Measurements from ENCODE around the gene GGA2. TPM values are rescaled to one million over a fixed set of nuclear protein-coding genes. Genes with fewer than 3 reads are reported as not detected.

GGA2 gene
- total RNA-seq, 1 experiment from 2014 or later, result 85.1 TPM

DNA sequence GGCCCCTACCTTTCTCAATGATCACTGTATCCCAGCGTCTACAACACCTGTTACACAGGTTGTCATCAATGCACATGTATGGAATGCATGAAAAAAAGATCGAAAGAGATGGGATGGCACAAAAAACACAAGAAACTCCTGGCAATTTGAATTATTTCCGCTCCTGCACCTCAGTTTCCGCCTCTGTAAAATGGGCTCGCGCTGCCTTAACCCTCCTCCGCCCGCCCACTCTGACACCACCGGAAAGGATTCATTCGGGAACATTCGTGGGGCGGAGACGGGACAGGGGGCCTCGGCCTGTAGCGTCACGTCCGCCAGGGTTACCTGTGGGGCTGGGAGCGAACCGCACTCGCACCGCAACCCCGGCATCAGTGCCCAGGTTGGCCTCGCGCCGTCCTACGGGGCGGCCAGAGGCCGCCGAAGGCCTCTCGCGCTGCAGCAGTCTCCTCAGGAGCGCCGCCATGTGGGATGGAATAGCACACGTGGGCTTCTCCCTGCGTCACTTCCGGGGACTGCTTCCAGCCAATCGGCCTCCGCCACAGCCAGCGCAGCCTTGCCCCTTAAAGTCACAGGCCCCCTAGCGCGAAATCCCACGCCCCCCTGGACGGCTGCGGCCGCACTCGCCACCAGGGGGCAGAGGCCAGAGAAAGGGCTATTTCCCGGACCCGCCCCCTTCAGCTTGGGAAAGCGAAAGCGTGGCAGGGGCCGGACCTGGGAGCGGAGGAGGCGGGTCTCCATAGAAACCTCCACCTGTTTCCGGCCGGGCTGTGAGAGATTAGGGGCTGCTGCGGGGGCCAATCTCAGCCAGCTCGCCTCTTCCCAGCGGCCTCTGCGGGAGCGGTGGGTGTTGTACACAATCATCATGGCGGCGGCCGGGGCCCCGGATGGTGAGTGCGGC, 46.8 kb upstream of the GGA2 start, which contains the start of the genes EARS2 and UBFD1:
Gene EARS2 (minus strand): TSS at position 470 of the 898 bp plus-strand sequence. CDS start 7 bp downstream, at position 463.
Gene UBFD1 (plus strand): TSS at position 847 of the 898 bp plus-strand sequence. CDS start 16 bp downstream, at position 863.
- CTCF ChIA-PET, result interaction anchor here (0.6 to 0.9 kb wide), 3 partner anchors 18 to 139 kb away, joined by 3 to 7 read pairs (median 4); no protein-coding TSS in a partner anchor
- TSS peak; percentile 62 for BruUV-seq (replicated peaks)
- peaks cover 13% of the 10 kb centered on the region; the same call in 1 of the 2 replicates for H3F3A ChIP-seq (ENCODE audit: insufficient read depth, low read depth)

DNA sequence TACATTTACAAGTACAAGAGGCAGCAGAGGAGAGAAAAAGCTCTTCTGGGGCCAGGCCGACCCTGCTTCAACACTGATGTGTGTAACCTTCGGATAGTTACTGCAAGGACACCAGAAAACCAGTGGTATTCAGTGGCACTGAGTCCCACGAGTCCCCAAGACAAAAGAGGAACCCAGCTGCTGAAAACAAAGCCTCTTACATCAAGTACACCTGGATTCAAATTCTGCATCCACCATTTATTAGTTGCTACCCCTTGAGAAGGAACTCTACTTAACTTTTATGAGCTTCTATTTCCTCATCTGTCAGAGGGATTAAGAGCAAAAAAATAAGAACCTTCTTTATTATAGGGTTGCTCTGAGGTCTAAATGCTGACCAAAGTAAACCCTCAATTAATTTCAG, 44.2 kb upstream of the GGA2 start:
- CTCF ChIA-PET, result no interaction called here

More for the DNA sequence above, 46.8 kb upstream of the GGA2 start, which contains the start of the genes EARS2 and UBFD1:
- Histone ChIP-seq H3K27me3 (ENCODE audit: insufficient read depth, low read depth) (no peaks in the 10 kb centered on the region), H4K20me1 (ENCODE audit: insufficient read depth) (peaks cover 18% of the 10 kb centered on the region), H3K79me2 (ENCODE audit: low read depth) (peaks cover 56% of the 10 kb centered on the region), H3K4me3 (peak within 1 kb of the TSS; percentile 98), H3K27ac (peak within 1 kb of the TSS; percentile 79), H3K36me3 (ENCODE audit: low read depth) (peaks cover 33% of the 10 kb centered on the region), H3K4me2 (peak within 1 kb of the TSS; percentile 97), H3K9me2 (ENCODE audit: insufficient read depth) (no peaks in the 10 kb centered on the region), H2AFZ (peak within 1 kb of the TSS; percentile 81), H3K9me3 (ENCODE audit: insufficient read depth, low read depth) (no peaks in the 10 kb centered on the region), H3K4me1 (replicated peaks; ENCODE audit: insufficient read depth) (peaks cover 26% of the 10 kb centered on the region)
- intact Hi-C loops (cut with micrococcal nuclease; ENCODE audit: unreplicated experiment), result loop anchor here (1.0 to 5.0 kb wide), 4 partner anchors 84 to 945 kb away; partner anchors contain the start of genes COG7, DCTN5 and PALB2
- peak; percentile 94 to 100 for DNase-seq
- TF ChIP-seq EZH2 (IDR thresholded peaks at IDR 0.05; ENCODE audit: low read depth), result no peak
- TF ChIP-seq, protein P1, sequence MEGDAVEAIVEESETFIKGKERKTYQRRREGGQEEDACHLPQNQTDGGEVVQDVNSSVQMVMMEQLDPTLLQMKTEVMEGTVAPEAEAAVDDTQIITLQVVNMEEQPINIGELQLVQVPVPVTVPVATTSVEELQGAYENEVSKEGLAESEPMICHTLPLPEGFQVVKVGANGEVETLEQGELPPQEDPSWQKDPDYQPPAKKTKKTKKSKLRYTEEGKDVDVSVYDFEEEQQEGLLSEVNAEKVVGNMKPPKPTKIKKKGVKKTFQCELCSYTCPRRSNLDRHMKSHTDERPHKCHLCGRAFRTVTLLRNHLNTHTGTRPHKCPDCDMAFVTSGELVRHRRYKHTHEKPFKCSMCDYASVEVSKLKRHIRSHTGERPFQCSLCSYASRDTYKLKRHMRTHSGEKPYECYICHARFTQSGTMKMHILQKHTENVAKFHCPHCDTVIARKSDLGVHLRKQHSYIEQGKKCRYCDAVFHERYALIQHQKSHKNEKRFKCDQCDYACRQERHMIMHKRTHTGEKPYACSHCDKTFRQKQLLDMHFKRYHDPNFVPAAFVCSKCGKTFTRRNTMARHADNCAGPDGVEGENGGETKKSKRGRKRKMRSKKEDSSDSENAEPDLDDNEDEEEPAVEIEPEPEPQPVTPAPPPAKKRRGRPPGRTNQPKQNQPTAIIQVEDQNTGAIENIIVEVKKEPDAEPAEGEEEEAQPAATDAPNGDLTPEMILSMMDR (conservative IDR thresholded peaks at IDR 0.05), result peak; percentile 89
- POLR2A ChIA-PET (ENCODE audit: unreplicated experiment), result interaction anchor here (0.5 kb wide), 2 partner anchors 223 to 347 kb away, joined by 4 to 9 read pairs; no protein-coding TSS in a partner anchor

DNA sequence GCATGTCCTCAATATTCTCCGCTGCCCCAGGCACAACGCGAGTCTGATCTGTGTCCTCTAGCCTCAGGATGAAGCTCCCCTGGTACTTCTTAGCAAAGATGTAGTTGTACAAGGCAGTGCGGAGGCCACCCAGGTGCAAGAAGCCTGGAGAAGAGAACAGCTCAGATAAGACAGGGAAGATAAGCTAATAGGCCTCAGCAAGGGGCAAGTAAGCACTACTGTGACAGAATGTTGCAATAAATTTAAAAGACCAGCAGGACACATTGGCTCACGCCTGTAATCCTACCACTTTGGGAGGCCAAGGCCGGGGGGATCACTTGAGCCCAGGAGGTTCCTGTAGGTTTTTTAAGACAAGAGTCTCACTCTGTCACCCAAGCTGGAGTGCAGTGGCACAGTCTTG, 41.9 kb upstream of the GGA2 start:
- H2AFZ ChIP-seq, result no peak overlapping the region
- no peaks in the 10 kb centered on the region for H4K20me1 ChIP-seq (ENCODE audit: insufficient read depth)
- no peak overlapping the region for H3K4me3 ChIP-seq
- no peaks in the 10 kb centered on the region for H3K9me2 ChIP-seq (ENCODE audit: insufficient read depth)
- peaks cover 13% of the 10 kb centered on the region; the same call in 1 of the 2 replicates for H3F3A ChIP-seq (ENCODE audit: insufficient read depth, low read depth)
- TF ChIP-seq, protein P1 (conservative IDR thresholded peaks at IDR 0.05), result no peak
- TF ChIP-seq EZH2 (IDR thresholded peaks at IDR 0.05; ENCODE audit: low read depth), result no peak
- no peak overlapping the region for H3K4me2 ChIP-seq
- intact Hi-C loops (cut with micrococcal nuclease; ENCODE audit: unreplicated experiment), result no loop called here
- peaks cover 19% of the 10 kb centered on the region for H3K36me3 ChIP-seq (ENCODE audit: low read depth)
- no peaks in the 10 kb centered on the region for H3K9me3 ChIP-seq (ENCODE audit: insufficient read depth, low read depth)
- no peak overlapping the region for H3K27ac ChIP-seq
- ChIA-PET CTCF (interaction anchor here (0.6 kb wide), 1 partner anchor 37 kb away, joined by 13 read pairs; no protein-coding TSS in a partner anchor), POLR2A (ENCODE audit: unreplicated experiment) (no interaction called here)
- H3K79me2 ChIP-seq (ENCODE audit: low read depth), result peaks cover 18% of the 10 kb centered on the region
- H3K27me3 ChIP-seq (ENCODE audit: insufficient read depth, low read depth), result no peaks in the 10 kb centered on the region
- 0 out of 2 replicates have a peak, but pooled peaks cover 14% of the 10 kb centered on the region for H3K4me1 ChIP-seq (replicated peaks; ENCODE audit: insufficient read depth)
- no TSS peak for BruUV-seq (replicated peaks)
- DNase-seq, result no peak

More for the DNA sequence above, 44.2 kb upstream of the GGA2 start:
- no peak for DNase-seq
- H3K4me1 ChIP-seq (replicated peaks; ENCODE audit: insufficient read depth), result peaks cover 26% of the 10 kb centered on the region
- POLR2A ChIA-PET (ENCODE audit: unreplicated experiment), result no interaction called here
- no peak overlapping the region for H3K4me2 ChIP-seq
- peaks cover 6% of the 10 kb centered on the region; the same call in 1 of the 2 replicates for H4K20me1 ChIP-seq (ENCODE audit: insufficient read depth)
- H3K27me3 ChIP-seq (ENCODE audit: insufficient read depth, low read depth), result no peaks in the 10 kb centered on the region
- no peaks in the 10 kb centered on the region for H3K9me2 ChIP-seq (ENCODE audit: insufficient read depth)
- H2AFZ ChIP-seq, result no peak overlapping the region
- H3K27ac ChIP-seq, result no peak overlapping the region
- peaks cover 36% of the 10 kb centered on the region for H3K79me2 ChIP-seq (ENCODE audit: low read depth)
- peaks cover 13% of the 10 kb centered on the region; the same call in 1 of the 2 replicates for H3F3A ChIP-seq (ENCODE audit: insufficient read depth, low read depth)
- H3K9me3 ChIP-seq (ENCODE audit: insufficient read depth, low read depth), result no peaks in the 10 kb centered on the region
- BruUV-seq (replicated peaks), result no TSS peak
- TF ChIP-seq EZH2 (IDR thresholded peaks at IDR 0.05; ENCODE audit: low read depth), result no peak
- TF ChIP-seq, protein P1 (conservative IDR thresholded peaks at IDR 0.05), result no peak
- no peak overlapping the region for H3K4me3 ChIP-seq
- intact Hi-C loops (cut with micrococcal nuclease; ENCODE audit: unreplicated experiment), result no loop called here
- peaks cover 19% of the 10 kb centered on the region for H3K36me3 ChIP-seq (ENCODE audit: low read depth)
